Measurements from ENCODE around the gene SMPD2.

SMPD2 gene

GRCh38 chr6:109466212-109466923, 25.8 kb downstream of the SMPD2 start:
- no peak for TF ChIP-seq CTCF (IDR thresholded peaks at IDR 0.05; ENCODE audit: extremely low read depth, insufficient read depth, missing control alignments)
- DNase-seq (ENCODE audit: low spot score) = no peak
- in situ Hi-C loops (cut with MboI; ENCODE audit: low pct_unique_long_range_greater_than_20kb, low sequenced_read_pairs, unreplicated experiment) = no loop called here

DNA sequence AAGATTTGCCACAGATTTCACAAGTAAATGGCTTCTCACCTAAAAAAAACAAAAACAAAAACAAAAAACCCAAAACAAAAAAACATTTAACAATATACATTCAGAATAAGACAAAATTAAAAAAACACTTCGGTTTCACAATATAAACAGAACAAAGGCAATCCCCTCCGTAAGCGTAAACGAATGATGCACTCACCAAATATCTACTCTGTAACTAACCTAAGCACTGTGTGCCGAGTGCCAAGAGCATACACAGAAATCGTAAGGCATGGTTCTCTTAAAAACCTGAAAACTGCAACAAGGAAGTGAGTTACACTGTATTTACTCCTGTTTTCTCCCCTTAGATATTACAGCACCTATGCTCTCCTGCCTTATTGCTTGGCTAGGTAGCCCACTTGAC, 27.2 kb downstream of the SMPD2 start:
- DNase-seq (ENCODE audit: low spot score) = no peak
- in situ Hi-C loops (cut with MboI; ENCODE audit: low pct_unique_long_range_greater_than_20kb, low sequenced_read_pairs, unreplicated experiment) = no loop called here
- no peak for TF ChIP-seq CTCF (IDR thresholded peaks at IDR 0.05; ENCODE audit: extremely low read depth, insufficient read depth, missing control alignments)

- no peak for TF ChIP-seq CTCF (IDR thresholded peaks at IDR 0.05; ENCODE audit: extremely low read depth, insufficient read depth, missing control alignments)
Observed at GRCh38 chr6:109469591-109470189, 29.2 kb downstream of the SMPD2 start.

DNA sequence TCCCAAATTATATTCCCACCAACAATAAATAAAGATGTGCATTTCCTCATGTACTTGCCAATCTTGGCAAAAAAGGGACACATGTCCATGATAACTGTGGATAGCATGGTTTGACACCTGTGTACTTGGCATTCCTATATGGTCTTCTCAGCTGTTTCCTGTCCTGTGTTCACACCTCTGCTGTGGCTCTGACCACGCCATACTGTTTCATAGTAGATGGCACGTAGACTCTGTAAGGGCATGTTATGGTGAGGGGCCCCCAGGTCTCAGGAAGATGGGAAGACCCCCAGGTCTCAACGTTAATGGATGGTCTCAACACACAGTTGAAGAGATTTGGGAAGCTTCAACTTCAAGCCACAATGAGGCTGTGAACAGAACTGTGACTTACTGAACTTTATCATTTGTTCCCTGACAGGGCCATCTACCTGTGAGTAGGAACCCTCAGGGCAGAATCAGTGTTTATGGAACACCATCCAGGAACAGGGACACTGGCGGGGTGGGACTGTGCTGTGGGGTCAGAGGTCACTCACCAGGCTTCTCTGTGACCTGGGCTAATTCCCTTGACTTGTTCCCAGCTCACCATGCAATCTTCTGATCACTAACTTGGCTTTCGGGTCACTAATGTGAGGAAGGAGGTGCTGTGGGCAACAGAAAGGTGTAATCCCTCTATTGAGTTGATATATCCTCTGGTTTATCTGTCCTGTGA, 30.7 kb downstream of the SMPD2 start:
- no peak for DNase-seq (ENCODE audit: low spot score)
- no peak for TF ChIP-seq CTCF (IDR thresholded peaks at IDR 0.05; ENCODE audit: extremely low read depth, insufficient read depth, missing control alignments)
- in situ Hi-C loops (cut with MboI; ENCODE audit: low pct_unique_long_range_greater_than_20kb, low sequenced_read_pairs, unreplicated experiment) = no loop called here

More at GRCh38 chr6:109469591-109470189, 29.2 kb downstream of the SMPD2 start:
- in situ Hi-C loops (cut with MboI; ENCODE audit: low pct_unique_long_range_greater_than_20kb, low sequenced_read_pairs, unreplicated experiment) = no loop called here
- DNase-seq (ENCODE audit: low spot score) = no peak

- in situ Hi-C loops (cut with MboI; ENCODE audit: low pct_unique_long_range_greater_than_20kb, low sequenced_read_pairs, unreplicated experiment) = no loop called here
- DNase-seq (ENCODE audit: low spot score) = no peak
- peak; percentile 39 for TF ChIP-seq CTCF (IDR thresholded peaks at IDR 0.05; ENCODE audit: extremely low read depth, insufficient read depth, missing control alignments)
Observed at GRCh38 chr6:109472132-109472995, 31.8 kb downstream of the SMPD2 start.

DNA sequence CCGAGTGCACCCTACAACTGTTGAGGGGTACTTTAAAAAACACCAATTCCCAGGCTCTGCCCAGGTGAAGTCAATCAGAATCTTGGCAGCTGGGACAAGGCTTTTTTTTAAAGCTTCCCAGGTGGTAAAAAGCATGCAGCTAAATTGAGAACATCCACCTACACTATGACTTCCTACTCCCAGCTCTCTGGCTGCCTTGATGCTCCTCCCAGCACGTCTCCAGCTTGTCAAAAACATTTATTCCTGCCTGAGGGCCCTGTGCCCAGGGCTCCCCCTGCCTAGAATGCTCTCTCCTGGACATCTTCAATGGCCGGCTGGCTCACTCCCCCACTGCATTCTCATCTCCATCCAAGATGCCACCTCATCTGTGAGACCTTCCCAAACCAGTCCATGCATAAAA, 32.6 kb downstream of the SMPD2 start:
- TF ChIP-seq CTCF (IDR thresholded peaks at IDR 0.05; ENCODE audit: extremely low read depth, insufficient read depth, missing control alignments) = no peak
- DNase-seq (ENCODE audit: low spot score) = no peak
- in situ Hi-C loops (cut with MboI; ENCODE audit: low pct_unique_long_range_greater_than_20kb, low sequenced_read_pairs, unreplicated experiment) = no loop called here
